HG02763 (cell line): Measurements from ENCODE around the gene CEACAM19.
"Not testable (repeated sequence)": the region's sequence is repeated elsewhere in the genome, so short reads cannot be mapped to it uniquely, and the experiment has no call there.

Experiments used
- ATAC-seq: cut with Tn5 transposase; IDR thresholded peaks from one replicate; pipeline ENCODE4 v1.9.1; 2021; ENCODE audit warnings: mild to moderate bottlenecking, moderate library complexity; ENCODE audit not compliant: unreplicated experiment

The CEACAM19 gene, protein sequence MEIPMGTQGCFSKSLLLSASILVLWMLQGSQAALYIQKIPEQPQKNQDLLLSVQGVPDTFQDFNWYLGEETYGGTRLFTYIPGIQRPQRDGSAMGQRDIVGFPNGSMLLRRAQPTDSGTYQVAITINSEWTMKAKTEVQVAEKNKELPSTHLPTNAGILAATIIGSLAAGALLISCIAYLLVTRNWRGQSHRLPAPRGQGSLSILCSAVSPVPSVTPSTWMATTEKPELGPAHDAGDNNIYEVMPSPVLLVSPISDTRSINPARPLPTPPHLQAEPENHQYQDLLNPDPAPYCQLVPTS

DNA sequence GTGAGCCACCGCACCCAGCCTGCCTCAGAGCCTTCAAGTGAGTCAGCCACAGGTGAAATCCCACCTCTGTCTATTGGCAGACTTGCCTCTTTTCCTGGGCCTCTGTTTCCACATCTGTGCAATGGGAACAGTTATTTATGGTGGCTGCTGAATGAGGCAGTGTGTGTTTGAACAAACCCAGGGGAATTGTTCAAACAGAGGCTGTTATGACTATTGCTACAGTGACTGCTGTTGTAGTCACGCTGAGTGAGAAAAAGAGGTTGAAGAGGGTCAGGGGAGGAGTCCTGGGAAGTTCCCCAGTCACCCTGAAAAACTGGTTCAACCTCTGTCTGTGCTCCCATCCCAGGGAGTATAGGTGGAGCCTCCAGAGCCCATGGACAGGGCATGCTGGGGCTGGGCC is at the start of gene CEACAM19:
Gene CEACAM19 (plus strand): TSS at position 83 of the 400 bp plus-strand sequence. CDS start 450 bp downstream, outside the sequence.
- ATAC-seq, result no peak

DNA sequence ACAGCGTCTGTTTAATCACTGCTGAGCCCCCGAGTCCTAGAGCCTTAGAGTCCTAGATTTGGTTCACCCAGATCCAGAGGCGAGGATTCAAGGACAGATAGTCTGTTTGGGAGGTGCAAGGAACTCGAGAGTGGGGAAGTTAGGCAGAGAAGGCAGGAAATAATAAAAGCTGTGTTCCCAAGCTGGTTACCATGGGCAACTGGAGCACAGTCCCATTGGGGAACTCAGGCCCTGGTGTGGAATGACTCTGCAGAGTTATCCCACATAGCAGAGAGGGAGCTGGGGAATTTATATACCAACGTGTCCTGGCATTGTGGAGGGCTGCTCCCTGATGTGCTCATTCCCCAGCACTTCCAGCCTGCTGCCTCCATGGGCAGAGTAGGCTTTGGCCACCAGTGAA is 48.2 kb upstream of the CEACAM19 start:
- no peak for ATAC-seq

DNA sequence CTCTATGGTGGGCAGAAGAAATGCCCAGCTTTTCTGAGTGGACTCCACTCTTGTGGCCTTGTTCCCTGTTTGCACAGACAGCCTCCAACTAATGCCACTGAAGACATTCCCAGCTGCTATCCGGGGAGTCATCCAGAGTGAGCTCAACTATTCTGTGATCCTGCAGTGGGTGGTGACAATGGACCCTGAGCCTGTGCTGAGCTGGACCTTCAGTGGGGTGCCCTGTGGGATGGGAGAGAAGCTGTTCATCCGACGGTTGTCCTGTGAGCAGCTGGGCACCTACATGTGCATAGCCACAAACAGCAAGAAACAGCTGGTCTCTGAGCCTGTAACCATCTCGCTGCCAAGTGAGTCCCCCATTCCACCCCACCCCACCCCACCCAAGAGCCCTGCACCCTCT is 47.7 kb upstream of the CEACAM19 start:
- ATAC-seq, result no peak

DNA sequence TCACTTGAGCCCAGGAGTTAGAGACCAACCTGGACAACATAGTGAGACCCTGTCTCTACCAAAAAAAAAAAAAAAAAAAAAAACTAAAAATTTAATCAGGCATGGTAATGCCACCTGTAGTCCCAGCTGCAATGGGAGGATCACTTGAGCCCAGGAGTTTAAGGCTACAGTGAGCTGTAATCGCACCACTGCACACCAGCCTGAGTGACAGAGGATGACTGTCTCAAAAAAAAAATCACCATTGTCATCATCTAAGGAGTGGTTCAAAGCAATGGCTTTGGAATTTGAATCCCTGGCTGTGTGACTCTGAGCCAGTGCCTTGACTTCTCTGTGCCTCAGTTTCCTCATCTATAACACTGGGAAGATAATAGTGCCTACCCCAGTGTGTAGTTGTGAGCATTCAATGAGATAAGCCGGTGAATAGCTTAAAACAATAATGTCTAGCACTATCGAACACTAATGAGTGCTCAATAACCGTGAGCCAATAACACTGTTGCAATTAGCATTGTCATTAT is 46.4 kb upstream of the CEACAM19 start:
- ATAC-seq, result no peak

DNA sequence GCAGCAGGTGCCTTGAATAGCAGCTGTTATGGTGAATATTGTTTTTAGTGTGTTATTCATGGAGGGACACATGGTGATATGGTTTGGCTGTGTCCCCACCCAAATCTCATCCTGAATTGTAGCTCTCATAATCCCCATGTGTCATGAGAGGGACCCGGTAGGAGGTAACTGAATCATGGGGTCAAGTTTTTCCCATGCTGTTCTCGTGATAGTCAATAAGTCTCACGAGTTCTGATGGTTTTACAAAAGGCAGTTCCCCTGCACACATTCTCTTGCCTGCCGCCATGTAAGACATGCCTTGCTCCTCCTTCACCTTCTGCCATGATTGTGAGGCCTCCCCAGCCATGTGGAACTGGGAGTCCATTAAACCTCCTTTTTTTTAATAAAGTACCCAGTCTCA is 45.6 kb upstream of the CEACAM19 start:
- not testable (repeated sequence) for ATAC-seq

DNA sequence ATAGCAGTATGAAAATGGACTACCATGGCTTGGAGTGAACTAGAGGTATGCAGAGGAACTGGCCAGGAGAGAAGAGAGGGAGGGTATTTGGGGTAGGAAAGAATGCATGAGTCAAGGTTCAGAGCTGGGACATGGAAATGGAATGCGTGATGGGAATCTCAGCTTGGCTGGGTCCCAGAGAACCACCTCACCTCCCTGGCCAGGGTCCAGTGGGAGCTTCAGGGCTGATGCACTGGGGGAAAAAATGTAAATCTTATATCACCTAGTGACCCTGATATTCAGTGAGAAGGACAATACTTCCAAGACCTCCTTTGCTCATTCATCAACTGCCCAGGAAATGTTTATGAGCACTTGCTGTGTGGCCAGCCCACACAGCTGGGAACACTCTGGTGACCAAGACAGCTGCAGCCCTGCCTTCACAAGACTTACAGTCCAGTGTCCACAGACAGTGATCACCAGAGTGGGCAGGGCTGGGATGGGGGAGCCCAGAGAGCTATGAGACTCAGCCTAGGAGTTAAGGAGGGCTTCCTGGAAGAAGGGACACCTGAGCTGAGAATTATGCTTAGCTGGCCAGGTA is 45.1 kb upstream of the CEACAM19 start:
- ATAC-seq, result no peak

- no peak for ATAC-seq
These were observed 43.7 kb upstream of the CEACAM19 start for GRCh38 chr19:44627631-44628030.

DNA sequence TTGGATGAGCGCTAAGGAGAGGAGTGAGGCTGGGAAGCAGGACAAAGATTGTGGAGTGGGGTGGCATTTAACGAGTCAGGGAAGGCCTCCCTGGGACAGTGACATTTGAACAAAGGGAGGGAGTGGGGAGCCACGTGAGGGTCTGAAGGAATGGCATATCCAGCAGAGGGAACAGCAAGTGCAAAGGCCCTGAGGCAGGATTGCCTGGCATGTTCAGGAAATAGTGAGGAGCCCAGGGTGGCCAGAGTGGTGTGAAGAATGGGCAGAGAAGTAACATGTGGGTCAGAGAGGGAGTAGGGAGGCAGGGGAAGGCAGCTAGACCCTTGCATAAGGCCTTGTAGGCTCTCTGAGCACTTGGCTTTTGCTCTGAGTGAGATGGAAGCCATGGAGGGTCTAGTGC is 42.5 kb upstream of the CEACAM19 start:
- ATAC-seq, result no peak

DNA sequence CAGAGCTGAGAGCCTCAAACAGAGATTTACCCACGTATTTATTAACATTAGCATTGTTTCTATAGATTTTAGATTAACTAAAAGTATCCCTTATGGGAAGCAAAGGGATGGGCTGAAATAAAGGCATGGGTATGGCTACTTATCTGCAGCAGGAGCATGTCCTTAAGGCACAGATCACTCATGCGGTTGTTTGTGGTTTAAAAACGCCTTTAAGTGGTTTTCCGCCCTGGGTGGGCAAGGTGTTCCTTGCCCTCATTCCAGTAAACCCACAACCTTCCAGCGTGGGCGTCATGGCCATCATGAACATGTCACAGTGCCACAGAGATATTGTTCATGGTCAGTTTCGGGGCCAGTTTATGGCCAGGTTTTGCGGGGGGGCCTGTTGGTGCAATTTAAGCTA is 39.7 kb upstream of the CEACAM19 start:
- not testable (repeated sequence) for ATAC-seq

- ATAC-seq, result not testable (repeated sequence)
These were observed 37.2 kb upstream of the CEACAM19 start for GRCh38 chr19:44634058-44634457.

DNA sequence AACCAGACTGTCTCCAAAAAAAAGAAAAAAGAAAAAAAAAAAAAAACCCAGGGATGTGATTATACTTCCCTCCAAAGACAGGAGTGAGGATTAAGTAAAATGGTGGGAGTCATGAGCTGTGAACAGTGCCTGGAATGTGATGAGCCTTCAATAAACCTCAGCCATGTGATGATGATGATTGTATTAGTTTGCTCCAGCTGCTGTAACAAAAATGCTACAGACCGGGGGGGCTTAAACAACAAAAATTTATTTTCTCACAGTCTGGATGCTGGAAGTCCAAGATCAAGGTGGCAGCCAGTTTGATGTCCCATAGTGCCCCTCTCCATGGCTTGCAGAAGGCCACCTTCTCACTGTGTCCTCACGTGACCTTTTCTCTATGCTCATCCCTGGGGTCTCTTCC is 36.5 kb upstream of the CEACAM19 start:
- no peak for ATAC-seq

DNA sequence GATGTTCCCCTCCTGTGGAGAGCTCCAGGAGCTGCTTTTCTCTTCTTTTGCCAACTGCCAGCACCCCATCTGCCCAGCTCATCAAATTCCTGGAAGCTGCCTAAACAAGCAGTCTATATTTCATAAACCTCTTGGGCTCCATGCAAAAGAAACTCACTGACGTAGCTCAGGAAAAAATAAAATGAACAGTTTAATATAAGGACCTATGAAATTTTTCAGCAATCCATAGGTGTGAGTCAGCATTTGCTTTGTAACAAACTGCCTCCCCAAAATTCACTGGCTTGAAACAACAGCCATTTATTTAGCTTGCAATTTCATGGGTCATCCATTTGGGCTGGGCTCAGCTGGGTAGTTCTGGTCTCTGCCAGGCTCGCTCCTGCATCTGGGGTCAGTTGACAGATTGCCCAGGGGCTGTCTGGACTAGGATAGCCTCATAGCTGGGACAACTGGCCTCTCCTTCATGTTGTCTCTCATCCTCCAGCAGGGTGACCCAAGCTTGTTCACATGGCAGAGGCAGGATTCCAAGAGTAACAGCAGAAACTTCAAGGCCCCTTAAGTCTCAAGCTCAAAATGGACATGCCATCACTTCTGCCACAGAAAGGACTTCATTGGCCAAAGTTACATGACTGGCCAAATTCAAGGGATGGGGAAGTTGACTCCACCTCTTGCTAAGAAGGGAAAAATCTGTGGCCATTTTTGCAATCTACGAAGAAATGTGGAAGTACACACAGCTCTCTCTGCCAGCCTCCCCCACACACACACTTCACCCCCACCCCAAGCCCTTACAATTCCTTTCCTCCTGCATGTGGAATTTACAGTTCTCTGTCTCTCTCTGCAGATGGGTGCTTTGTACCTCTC is 35.5 kb upstream of the CEACAM19 start:
- no peak for ATAC-seq

DNA sequence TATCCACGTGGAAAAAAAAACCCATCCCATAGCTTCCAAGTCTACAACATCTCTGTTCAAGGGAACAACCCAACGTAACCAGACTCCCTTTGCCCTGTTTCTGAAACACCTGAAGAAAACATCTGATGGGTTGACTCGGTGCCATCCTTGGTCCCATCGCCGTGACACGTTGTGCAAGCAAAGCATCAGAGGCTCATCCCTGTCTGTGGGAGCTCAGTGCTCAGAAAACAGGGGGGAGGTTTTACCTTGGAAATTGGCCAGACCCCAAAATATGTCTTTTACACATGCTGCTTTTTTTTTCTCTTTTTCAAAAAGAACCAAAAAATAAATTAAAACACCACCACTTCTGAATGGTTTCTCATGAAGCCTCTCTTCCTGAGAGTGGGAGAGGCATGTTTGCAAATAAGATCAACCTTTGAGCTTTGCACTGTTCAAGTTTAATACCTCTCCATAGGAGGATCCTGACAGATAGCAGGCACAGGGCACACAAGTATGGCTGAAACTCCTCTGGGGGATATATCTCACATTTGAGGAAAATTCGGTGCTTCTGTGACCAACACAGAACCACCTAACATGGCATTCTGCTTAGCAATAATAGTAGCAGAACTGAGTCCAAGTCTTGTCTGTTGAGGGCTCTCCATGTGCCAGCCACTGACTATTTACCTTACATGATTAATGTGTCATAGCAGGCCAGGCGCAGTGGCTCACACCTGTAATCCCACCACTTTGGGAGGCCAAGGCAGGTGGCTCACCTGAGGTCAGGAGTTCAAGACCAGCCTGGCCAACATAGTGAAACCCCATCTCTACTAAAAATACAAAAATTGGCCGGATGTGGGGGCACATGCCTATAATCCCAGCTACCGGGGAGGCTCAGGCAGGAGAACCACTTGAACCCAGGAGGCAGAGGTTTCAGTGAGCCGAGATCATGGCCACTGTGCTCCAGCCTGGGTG is 34.6 kb upstream of the CEACAM19 start:
- ATAC-seq, result no peak

DNA sequence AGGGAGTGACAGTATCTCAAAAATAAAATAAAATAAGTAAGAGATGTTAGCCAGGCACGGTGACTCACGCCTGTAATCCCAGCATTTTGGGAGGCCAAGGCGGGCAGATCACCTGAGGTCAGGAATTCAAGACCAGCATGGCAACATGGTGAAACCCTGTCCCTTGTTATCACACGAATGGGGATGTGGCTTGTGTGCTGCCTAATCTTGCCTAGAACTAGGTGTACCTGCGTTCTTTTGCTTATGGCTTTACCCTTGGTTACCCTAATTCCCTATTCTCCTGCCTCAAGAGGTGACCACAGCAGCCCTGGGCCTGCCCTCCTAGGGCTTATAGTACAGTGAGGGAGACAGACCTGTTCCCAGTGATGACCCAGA is 33.9 kb upstream of the CEACAM19 start:
- ATAC-seq, result no peak

DNA sequence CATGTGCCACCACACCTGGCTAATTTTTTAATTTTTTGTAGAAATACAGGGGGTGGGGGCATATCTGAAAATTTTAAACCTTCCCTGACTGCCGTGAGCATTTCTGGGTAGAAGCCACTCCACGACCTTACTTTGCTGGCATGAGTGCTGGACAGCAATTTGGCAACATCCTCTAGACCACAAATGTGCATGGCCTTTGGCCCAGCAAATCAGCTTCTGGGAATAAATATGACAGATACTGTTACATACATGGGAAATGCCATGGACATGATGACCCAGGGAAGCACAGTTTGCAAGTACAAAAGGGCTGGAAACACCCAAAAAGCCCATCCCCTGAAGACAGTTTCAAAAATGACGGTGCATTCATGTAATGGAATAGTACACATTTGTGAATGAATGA is 30.8 kb upstream of the CEACAM19 start:
- no peak for ATAC-seq

DNA sequence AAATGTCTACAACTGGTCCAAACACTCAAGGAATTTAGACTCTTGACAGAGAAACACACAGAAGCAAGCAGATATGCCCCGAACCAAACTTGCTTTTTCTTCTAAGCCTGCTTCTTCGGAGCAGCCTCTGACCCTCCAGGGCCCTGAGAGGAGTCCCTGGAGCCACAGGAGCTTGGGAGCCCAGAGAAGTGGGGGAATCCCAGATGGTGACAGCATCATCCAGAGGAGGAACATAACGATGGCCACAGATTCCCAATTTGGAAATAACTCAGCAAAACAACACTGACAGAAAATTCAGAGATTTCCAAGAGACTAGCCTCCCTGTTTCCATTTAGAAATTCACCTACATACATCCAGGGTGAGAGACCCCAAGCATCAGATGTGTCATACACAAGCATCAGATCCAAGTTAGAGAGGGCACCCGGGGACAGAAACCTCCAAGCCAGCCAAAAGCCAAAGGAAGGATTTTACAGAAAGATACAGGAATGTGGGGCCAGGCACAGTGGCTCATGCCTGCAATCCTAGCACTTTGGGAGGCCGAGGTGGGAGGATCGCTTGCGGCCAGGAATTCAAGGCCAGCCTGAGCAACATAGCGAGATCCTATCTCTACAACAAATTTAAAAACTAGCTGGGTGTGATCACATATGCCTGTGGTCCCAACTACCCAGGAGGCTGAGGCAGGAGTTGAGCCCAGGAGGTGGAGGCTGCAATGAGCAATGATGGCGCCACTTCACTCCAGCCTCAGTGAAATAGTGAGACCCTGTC is 29.6 kb upstream of the CEACAM19 start:
- no peak for ATAC-seq

GRCh38 chr19:44642377-44642776 is 28.9 kb upstream of the CEACAM19 start:
- ATAC-seq, result no peak

DNA sequence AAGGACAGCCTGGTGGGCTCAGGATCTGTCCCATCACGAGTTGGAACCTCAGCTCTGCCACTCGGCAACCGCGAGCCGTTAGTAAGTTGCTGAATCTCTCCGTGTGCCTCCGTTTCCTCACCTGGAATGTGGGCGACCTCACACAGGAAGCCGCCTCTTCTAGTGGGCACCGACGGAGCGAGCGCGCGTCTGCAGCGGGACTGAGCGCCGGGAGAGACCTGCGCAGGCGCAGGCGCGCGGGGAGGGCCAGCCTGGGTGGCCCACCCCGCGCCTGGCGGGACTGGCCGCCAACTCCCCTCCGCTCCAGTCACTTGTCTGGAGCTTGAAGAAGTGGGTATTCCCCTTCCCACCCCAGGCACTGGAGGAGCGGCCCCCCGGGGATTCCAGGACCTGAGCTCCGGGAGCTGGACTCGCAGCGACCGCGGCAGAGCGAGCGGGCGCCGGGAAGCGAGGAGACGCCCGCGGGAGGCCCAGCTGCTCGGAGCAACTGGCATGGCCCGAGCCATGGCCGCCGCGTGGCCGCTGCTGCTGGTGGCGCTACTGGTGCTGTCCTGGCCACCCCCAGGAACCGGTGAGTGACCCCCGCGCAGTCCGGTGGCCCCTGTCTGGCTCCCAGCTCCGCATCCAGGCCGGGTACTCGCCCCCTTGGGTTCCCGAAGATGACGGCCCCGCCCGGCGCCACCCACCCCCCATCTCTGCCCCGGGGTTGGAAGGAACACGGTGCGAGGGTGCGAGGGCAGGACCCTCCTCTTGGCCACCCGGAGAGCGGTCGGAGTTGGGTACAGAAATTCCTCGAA is 27.5 kb upstream of the CEACAM19 start, which contains the start of gene PVR:
Gene PVR (plus strand): TSS at position 306 of the 797 bp plus-strand sequence. CDS start 187 bp downstream, at position 493.
- ATAC-seq, result no peak
